ENCODE measurements around the gene LAIR1.
"Not testable (repeated sequence)": the region's sequence is repeated elsewhere in the genome, so short reads cannot be mapped to it uniquely, and the experiment has no call there.

LAIR1 gene

GRCh38 chr19:54329476-54330165, 35.1 kb downstream of the LAIR1 start:
- Histone ChIP-seq H3K4me3 (ENCODE audit: low read depth, low read length) (no peak overlapping the region), H2BK120ac (ENCODE audit: insufficient read depth, low read length, poor library complexity) (no peak overlapping the region), H2BK5ac (ENCODE audit: low read depth, low read length, poor library complexity) (no peak overlapping the region), H3K27me3 (ENCODE audit: insufficient read depth, low read length) (no peaks in the 10 kb centered on the region), H3K27ac (ENCODE audit: low read depth, low read length) (no peak overlapping the region), H2AK5ac (ENCODE audit: low read length) (no peak overlapping the region), H3K23ac (ENCODE audit: low read length) (no peak overlapping the region), H2AFZ (ENCODE audit: insufficient read depth, low read length, poor library complexity) (no peak overlapping the region), H4K91ac (ENCODE audit: low read depth, low read length) (no peak overlapping the region), H3K79me1 (ENCODE audit: low read length) (no peaks in the 10 kb centered on the region), H3K4me2 (ENCODE audit: low read length) (no peak overlapping the region), H3K4ac (ENCODE audit: low read depth, low read length) (no peak overlapping the region), H3K18ac (ENCODE audit: low read length) (no peak overlapping the region), H3K9me3 (ENCODE audit: insufficient read depth, low read depth, low read length) (no peaks in the 10 kb centered on the region), H4K12ac (ENCODE audit: low read depth, low read length) (no peak overlapping the region), H4K8ac (ENCODE audit: low read depth, low read length) (no peak overlapping the region), H3K79me2 (ENCODE audit: control insufficient read depth, insufficient read depth, low read length, poor library complexity) (no peaks in the 10 kb centered on the region), H3K4me1 (ENCODE audit: control insufficient read depth in 1 of 2, insufficient read depth in 2 of 2, low read length in 2 of 2) (no peaks in the 10 kb centered on the region), H3K36me3 (ENCODE audit: control insufficient read depth in 1 of 2, insufficient read depth in 2 of 2, low read length in 2 of 2) (no peaks in the 10 kb centered on the region), H3K9ac (ENCODE audit: low read length) (no peak overlapping the region), H2BK12ac (ENCODE audit: low read length) (no peak overlapping the region), H3K14ac (ENCODE audit: low read length) (no peak overlapping the region)
- DNase-seq, result no peak
- no CpG with 5 or more reads among the region's 14 CpGs for WGBS (ENCODE audit: extremely low coverage, insufficient coverage, insufficient read length)

GRCh38 chr19:54328781-54329180, 36.0 kb downstream of the LAIR1 start:
- H2BK120ac ChIP-seq (ENCODE audit: insufficient read depth, low read length, poor library complexity); H2AFZ ChIP-seq (ENCODE audit: insufficient read depth, low read length, poor library complexity); H3K14ac ChIP-seq (ENCODE audit: low read length); H2AK5ac ChIP-seq (ENCODE audit: low read length); H3K27me3 ChIP-seq (ENCODE audit: insufficient read depth, low read length); H3K23ac ChIP-seq (ENCODE audit: low read length); H3K4ac ChIP-seq (ENCODE audit: low read depth, low read length); DNase-seq; H3K79me1 ChIP-seq (ENCODE audit: low read length); H3K4me2 ChIP-seq (ENCODE audit: low read length); H4K12ac ChIP-seq (ENCODE audit: low read depth, low read length); H3K27ac ChIP-seq (ENCODE audit: low read depth, low read length); H3K9me3 ChIP-seq (ENCODE audit: insufficient read depth, low read depth, low read length); H2BK12ac ChIP-seq (ENCODE audit: low read length); H3K79me2 ChIP-seq (ENCODE audit: control insufficient read depth, insufficient read depth, low read length, poor library complexity); H3K36me3 ChIP-seq (ENCODE audit: control insufficient read depth in 1 of 2, insufficient read depth in 2 of 2, low read length in 2 of 2); H3K4me3 ChIP-seq (ENCODE audit: low read depth, low read length); H3K9ac ChIP-seq (ENCODE audit: low read length); H4K8ac ChIP-seq (ENCODE audit: low read depth, low read length); H3K4me1 ChIP-seq (ENCODE audit: control insufficient read depth in 1 of 2, insufficient read depth in 2 of 2, low read length in 2 of 2); H3K18ac ChIP-seq (ENCODE audit: low read length); H4K91ac ChIP-seq (ENCODE audit: low read depth, low read length); H2BK5ac ChIP-seq (ENCODE audit: low read depth, low read length, poor library complexity): not testable (repeated sequence)
- WGBS (ENCODE audit: extremely low coverage, insufficient coverage, insufficient read length), result no CpG with 5 or more reads among the region's 5 CpGs

- Histone ChIP-seq H3K27me3 (ENCODE audit: insufficient read depth, low read length) (no peaks in the 10 kb centered on the region), H4K8ac (ENCODE audit: low read depth, low read length) (no peak overlapping the region), H3K27ac (ENCODE audit: low read depth, low read length) (no peak overlapping the region), H2AK5ac (ENCODE audit: low read length) (no peak overlapping the region), H2AFZ (ENCODE audit: insufficient read depth, low read length, poor library complexity) (no peak overlapping the region), H2BK5ac (ENCODE audit: low read depth, low read length, poor library complexity) (no peak overlapping the region), H4K91ac (ENCODE audit: low read depth, low read length) (no peak overlapping the region), H2BK120ac (ENCODE audit: insufficient read depth, low read length, poor library complexity) (no peak overlapping the region), H3K4ac (ENCODE audit: low read depth, low read length) (no peak overlapping the region), H4K12ac (ENCODE audit: low read depth, low read length) (no peak overlapping the region), H3K23ac (ENCODE audit: low read length) (no peak overlapping the region), H3K79me2 (ENCODE audit: control insufficient read depth, insufficient read depth, low read length, poor library complexity) (no peaks in the 10 kb centered on the region), H3K4me1 (ENCODE audit: control insufficient read depth in 1 of 2, insufficient read depth in 2 of 2, low read length in 2 of 2) (no peaks in the 10 kb centered on the region), H3K14ac (ENCODE audit: low read length) (no peak overlapping the region), H3K79me1 (ENCODE audit: low read length) (no peaks in the 10 kb centered on the region), H3K4me2 (ENCODE audit: low read length) (no peak overlapping the region), H3K9me3 (ENCODE audit: insufficient read depth, low read depth, low read length) (peaks cover 2% of the 10 kb centered on the region), H2BK12ac (ENCODE audit: low read length) (no peak overlapping the region), H3K4me3 (ENCODE audit: low read depth, low read length) (no peak overlapping the region), H3K9ac (ENCODE audit: low read length) (no peak overlapping the region), H3K36me3 (ENCODE audit: control insufficient read depth in 1 of 2, insufficient read depth in 2 of 2, low read length in 2 of 2) (no peaks in the 10 kb centered on the region), H3K18ac (ENCODE audit: low read length) (no peak overlapping the region)
- no peak for DNase-seq
- no CpG with 5 or more reads among the region's 5 CpGs for WGBS (ENCODE audit: extremely low coverage, insufficient coverage, insufficient read length)
These were observed 39.1 kb downstream of the LAIR1 start for GRCh38 chr19:54325631-54326030.

DNA sequence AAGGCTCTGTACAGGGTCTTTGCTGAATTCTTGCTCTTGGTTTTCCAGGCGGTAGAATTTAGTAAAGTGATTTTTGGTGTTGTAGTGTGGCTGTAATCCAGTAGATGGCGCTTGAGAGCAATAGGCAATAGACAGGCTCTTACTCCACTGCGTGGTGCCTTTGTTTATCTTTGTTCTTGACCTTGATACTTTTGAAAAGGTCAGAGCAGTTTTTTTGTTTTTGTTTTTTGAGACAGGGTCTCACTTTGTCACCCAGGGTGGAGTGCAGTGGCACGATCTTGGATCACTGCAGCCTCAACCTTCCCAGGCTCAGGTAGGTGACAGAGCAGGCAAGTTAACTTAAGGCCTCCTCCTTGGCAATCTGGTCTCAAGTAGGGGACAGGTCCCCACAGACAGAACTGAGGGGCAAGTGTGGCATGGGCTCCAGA, 39.5 kb downstream of the LAIR1 start:
- no peak overlapping the region for H4K8ac ChIP-seq (ENCODE audit: low read depth, low read length)
- no peak overlapping the region for H3K4me2 ChIP-seq (ENCODE audit: low read length)
- H2AK5ac ChIP-seq (ENCODE audit: low read length), result no peak overlapping the region
- peak; percentile 24 to 67 for DNase-seq
- H3K9me3 ChIP-seq (ENCODE audit: insufficient read depth, low read depth, low read length), result peaks cover 4% of the 10 kb centered on the region
- no peak overlapping the region for H3K18ac ChIP-seq (ENCODE audit: low read length)
- no peaks in the 10 kb centered on the region for H3K79me1 ChIP-seq (ENCODE audit: low read length)
- no peak overlapping the region for H3K9ac ChIP-seq (ENCODE audit: low read length)
- H3K4me3 ChIP-seq (ENCODE audit: low read depth, low read length), result no peak overlapping the region
- WGBS (ENCODE audit: extremely low coverage, insufficient coverage, insufficient read length), result no CpG with 5 or more reads among the region's 4 CpGs
- H4K91ac ChIP-seq (ENCODE audit: low read depth, low read length), result no peak overlapping the region
- no peak overlapping the region for H2BK5ac ChIP-seq (ENCODE audit: low read depth, low read length, poor library complexity)
- H3K36me3 ChIP-seq (ENCODE audit: control insufficient read depth in 1 of 2, insufficient read depth in 2 of 2, low read length in 2 of 2), result no peaks in the 10 kb centered on the region
- H3K27me3 ChIP-seq (ENCODE audit: insufficient read depth, low read length), result no peaks in the 10 kb centered on the region
- no peak overlapping the region for H3K27ac ChIP-seq (ENCODE audit: low read depth, low read length)
- no peak overlapping the region for H3K4ac ChIP-seq (ENCODE audit: low read depth, low read length)
- H2AFZ ChIP-seq (ENCODE audit: insufficient read depth, low read length, poor library complexity), result no peak overlapping the region
- H2BK12ac ChIP-seq (ENCODE audit: low read length), result no peak overlapping the region
- no peak overlapping the region for H3K23ac ChIP-seq (ENCODE audit: low read length)
- H3K4me1 ChIP-seq (ENCODE audit: control insufficient read depth in 1 of 2, insufficient read depth in 2 of 2, low read length in 2 of 2), result no peaks in the 10 kb centered on the region
- no peak overlapping the region for H4K12ac ChIP-seq (ENCODE audit: low read depth, low read length)
- H3K14ac ChIP-seq (ENCODE audit: low read length), result no peak overlapping the region
- H2BK120ac ChIP-seq (ENCODE audit: insufficient read depth, low read length, poor library complexity), result no peak overlapping the region
- no peaks in the 10 kb centered on the region for H3K79me2 ChIP-seq (ENCODE audit: control insufficient read depth, insufficient read depth, low read length, poor library complexity)
